Measurements from ENCODE around the gene CEBPA. TPM values are rescaled to one million over a fixed set of nuclear protein-coding genes. Genes with fewer than 3 reads are reported as not detected.

CEBPA gene
- total and polyA plus RNA-seq, 2 donors (not counting 1 experiment from before 2014, with no cell fraction given): 0.17 TPM; not detected in 1

GRCh38 chr19:33312065-33312464 is 9.7 kb upstream of the CEBPA start:
- Histone ChIP-seq H3K27ac (ENCODE audit: insufficient read depth, low read length) (no peak overlapping the region), H3K4me3 (replicated peaks in 1 of 4; ENCODE audit: control extremely low read depth in 1 of 4, insufficient read depth in 1 of 4, low read depth in 3 of 4, low read length in 4 of 4) (no peak overlapping the region), H3K4me2 (ENCODE audit: extremely low read depth, insufficient read depth, low read length) (no peak overlapping the region), H3K36me3 (ENCODE audit: control insufficient read depth, insufficient read depth, low read length) (no peaks in the 10 kb centered on the region), H2AFZ (ENCODE audit: low read length) (no peak overlapping the region), H3K9ac (ENCODE audit: insufficient read depth, low read length) (no peak overlapping the region), H4K20me1 (ENCODE audit: control insufficient read depth, extremely low read depth, insufficient read depth, low read length) (no peaks in the 10 kb centered on the region), H3K9me3 (ENCODE audit: control insufficient read depth, insufficient read depth, low read depth, low read length) (no peaks in the 10 kb centered on the region), H3K27me3 (ENCODE audit: control insufficient read depth, insufficient read depth, low read length) (peaks cover 2% of the 10 kb centered on the region), H3K4me1 (ENCODE audit: control insufficient read depth, extremely low read depth, insufficient read depth, low read length) (no peaks in the 10 kb centered on the region), H3K79me2 (ENCODE audit: control insufficient read depth, insufficient read depth, low read length) (no peaks in the 10 kb centered on the region)
- no peak for TF ChIP-seq EZH2 (IDR thresholded peaks at IDR 0.05; ENCODE audit: low read length, missing control alignments)
- TF ChIP-seq CTCF (conservative IDR thresholded peaks at IDR 0.05 in 1 of 2, IDR thresholded peaks at IDR 0.05 in 1 of 2; ENCODE audit: low read depth in 1 of 2, low read length in 2 of 2): no peak
- no peak for DNase-seq (ENCODE audit: low read depth in 2 of 2)

GRCh38 chr19:33311326-33311682 is 9.0 kb upstream of the CEBPA start:
- H3K9me3 ChIP-seq (ENCODE audit: control insufficient read depth, insufficient read depth, low read depth, low read length): no peaks in the 10 kb centered on the region
- H3K27me3 ChIP-seq (ENCODE audit: control insufficient read depth, insufficient read depth, low read length): no peaks in the 10 kb centered on the region
- H3K79me2 ChIP-seq (ENCODE audit: control insufficient read depth, insufficient read depth, low read length): no peaks in the 10 kb centered on the region
- H4K20me1 ChIP-seq (ENCODE audit: control insufficient read depth, extremely low read depth, insufficient read depth, low read length): no peaks in the 10 kb centered on the region
- H3K4me3 ChIP-seq (replicated peaks in 1 of 4; ENCODE audit: control extremely low read depth in 1 of 4, insufficient read depth in 1 of 4, low read depth in 3 of 4, low read length in 4 of 4): no peak overlapping the region
- H3K36me3 ChIP-seq (ENCODE audit: control insufficient read depth, insufficient read depth, low read length): no peaks in the 10 kb centered on the region
- no peak overlapping the region for H2AFZ ChIP-seq (ENCODE audit: low read length)
- no peak overlapping the region for H3K4me2 ChIP-seq (ENCODE audit: extremely low read depth, insufficient read depth, low read length)
- no peak overlapping the region for H3K9ac ChIP-seq (ENCODE audit: insufficient read depth, low read length)
- no peaks in the 10 kb centered on the region for H3K4me1 ChIP-seq (ENCODE audit: control insufficient read depth, extremely low read depth, insufficient read depth, low read length)
- no peak for TF ChIP-seq CTCF (conservative IDR thresholded peaks at IDR 0.05 in 1 of 2, IDR thresholded peaks at IDR 0.05 in 1 of 2; ENCODE audit: low read depth in 1 of 2, low read length in 2 of 2)
- no peak for TF ChIP-seq EZH2 (IDR thresholded peaks at IDR 0.05; ENCODE audit: low read length, missing control alignments)
- no peak overlapping the region for H3K27ac ChIP-seq (ENCODE audit: insufficient read depth, low read length)
- DNase-seq (ENCODE audit: low read depth in 2 of 2): no peak

DNA sequence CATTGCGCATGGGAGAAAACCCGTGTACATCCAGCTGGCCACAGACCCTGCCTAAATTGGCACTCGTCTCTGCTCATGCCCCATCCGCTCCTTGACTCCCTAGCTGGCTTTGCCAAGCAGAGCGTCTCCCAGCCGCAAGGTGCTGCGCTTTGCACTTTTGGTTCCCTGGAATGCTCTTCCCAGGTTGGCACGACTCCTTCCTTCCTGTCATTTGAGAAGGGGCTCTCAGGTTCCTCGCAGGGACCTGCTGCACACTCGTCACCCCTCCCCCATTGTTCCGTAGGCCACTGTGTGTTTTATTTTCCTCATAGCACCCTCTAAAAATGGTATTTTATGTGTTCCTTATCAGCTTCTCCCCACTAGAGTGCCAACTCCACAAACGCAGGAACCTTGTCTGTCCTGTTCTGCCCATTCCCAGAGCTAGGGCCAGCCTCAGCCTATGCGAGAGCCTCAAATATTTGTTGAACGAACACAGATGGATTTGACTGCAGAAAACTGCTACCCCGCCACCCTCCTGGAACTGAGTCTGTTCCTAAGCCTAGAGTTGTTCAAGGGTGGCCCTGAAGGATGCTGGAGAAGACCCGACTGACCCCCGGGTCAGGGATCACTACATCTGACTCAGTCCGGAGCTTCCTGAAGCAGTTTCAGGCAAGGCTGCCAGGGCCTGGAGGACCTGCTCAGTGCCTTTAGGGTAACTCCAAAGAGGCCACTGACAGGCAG is 8.4 kb upstream of the CEBPA start:
- DNase-seq (ENCODE audit: low read depth in 2 of 2): no peak
- Histone ChIP-seq H3K27me3 (ENCODE audit: control insufficient read depth, insufficient read depth, low read length) (no peaks in the 10 kb centered on the region), H3K36me3 (ENCODE audit: control insufficient read depth, insufficient read depth, low read length) (no peaks in the 10 kb centered on the region), H4K20me1 (ENCODE audit: control insufficient read depth, extremely low read depth, insufficient read depth, low read length) (no peaks in the 10 kb centered on the region), H3K4me2 (ENCODE audit: extremely low read depth, insufficient read depth, low read length) (no peak overlapping the region), H2AFZ (ENCODE audit: low read length) (no peak overlapping the region), H3K9ac (ENCODE audit: insufficient read depth, low read length) (no peak overlapping the region), H3K79me2 (ENCODE audit: control insufficient read depth, insufficient read depth, low read length) (no peaks in the 10 kb centered on the region), H3K4me3 (replicated peaks in 1 of 4; ENCODE audit: control extremely low read depth in 1 of 4, insufficient read depth in 1 of 4, low read depth in 3 of 4, low read length in 4 of 4) (no peak overlapping the region), H3K27ac (ENCODE audit: insufficient read depth, low read length) (no peak overlapping the region), H3K4me1 (ENCODE audit: control insufficient read depth, extremely low read depth, insufficient read depth, low read length) (no peaks in the 10 kb centered on the region), H3K9me3 (ENCODE audit: control insufficient read depth, insufficient read depth, low read depth, low read length) (no peaks in the 10 kb centered on the region)
- TF ChIP-seq EZH2 (IDR thresholded peaks at IDR 0.05; ENCODE audit: low read length, missing control alignments) (no peak), CTCF (conservative IDR thresholded peaks at IDR 0.05 in 1 of 2, IDR thresholded peaks at IDR 0.05 in 1 of 2; ENCODE audit: low read depth in 1 of 2, low read length in 2 of 2) (no peak)

Data from fibroblast of lung (primary cell).